GM18526 (cell line): ENCODE data around the gene OR5A1.

ENCODE experiments used
- POLR2A ChIP-seq: IDR thresholded peaks from 3 replicates; pipeline ENCODE4 v1.6.1; 2011; ENCODE audit not compliant: insufficient read length; ENCODE audit errors: extremely low read depth

The OR5A1 gene

GRCh38 chr11:59448484-59448883 is 12.2 kb downstream of the OR5A1 start:
- no peak for TF ChIP-seq POLR2A

GRCh38 chr11:59456661-59457060 is 20.4 kb downstream of the OR5A1 start, which contains the start of gene OR4D6:
Gene OR4D6, plus strand, starts transcription at chr11:59456961. Its CDS starts 0 bp downstream, at chr11:59456961.
- TF ChIP-seq POLR2A, result no peak

- no peak for TF ChIP-seq POLR2A
These were observed 23.6 kb downstream of the OR5A1 start for GRCh38 chr11:59459916-59460315.

GRCh38 chr11:59463190-59463641 is 26.9 kb downstream of the OR5A1 start:
- TF ChIP-seq POLR2A, result no peak

- no peak for TF ChIP-seq POLR2A
These were observed 36.7 kb downstream of the OR5A1 start, which contains the start of gene OR4D10 for GRCh38 chr11:59473015-59473414. Gene OR4D10, plus strand, starts transcription at chr11:59473315. Its CDS starts 4,115 bp downstream, at chr11:59477430.

- no peak for TF ChIP-seq POLR2A
These were observed 38.9 kb downstream of the OR5A1 start for GRCh38 chr11:59475176-59475575.

GRCh38 chr11:59479906-59480305 is 43.6 kb downstream of the OR5A1 start:
- TF ChIP-seq POLR2A, result no peak

GRCh38 chr11:59480359-59480758 is 44.1 kb downstream of the OR5A1 start:
- TF ChIP-seq POLR2A, result no peak
